ENCODE measurements around the gene ELMO1. TPM values are rescaled to one million over a fixed set of nuclear protein-coding genes. Genes with fewer than 3 reads are reported as not detected.
A peak's percentile ranks its signal among the peaks of the same experiment; 100 is the strongest.

The ELMO1 gene
- total RNA-seq, 1 experiment from 2014 or later, result 137 TPM

DNA sequence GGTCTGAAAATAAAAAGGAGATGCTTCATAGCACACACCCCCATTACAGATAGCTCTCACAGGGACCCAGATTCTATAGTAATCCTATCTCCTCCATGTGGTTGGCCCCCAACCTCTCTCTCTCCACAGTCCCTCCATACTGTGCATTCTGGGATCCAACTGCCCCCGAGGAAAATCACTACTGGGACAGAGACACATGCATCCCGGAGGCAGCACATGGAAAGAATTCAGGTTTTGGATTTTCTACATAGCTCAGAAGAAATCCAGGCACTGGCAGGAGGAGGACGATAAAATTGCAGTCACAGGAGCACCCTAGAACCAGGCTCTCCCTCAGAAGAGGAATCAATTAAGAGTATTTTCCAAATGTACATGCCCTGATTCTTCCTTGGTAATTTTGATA, 239.5 kb downstream of the ELMO1 start:
- Histone ChIP-seq H4K20me1 (ENCODE audit: insufficient read depth, low read depth, low read length) (no peaks in the 10 kb centered on the region), H3K79me2 (ENCODE audit: low read length) (no peaks in the 10 kb centered on the region), H3K36me3 (ENCODE audit: insufficient read depth, low read length) (peaks cover 11% of the 10 kb centered on the region; the same call in 1 of the 2 replicates), H3K4me2 (ENCODE audit: low read depth, low read length, poor library complexity, severe bottlenecking) (no peak overlapping the region), H3K9ac (ENCODE audit: low read length) (peak overlapping the region; percentile 21; the same call in 1 of the 2 replicates), H3K9me3 (ENCODE audit: low read length) (no peaks in the 10 kb centered on the region), H3K27ac (ENCODE audit: low read length) (no peak overlapping the region), H3K4me3 (ENCODE audit: low read length) (no peak overlapping the region), H2AFZ (ENCODE audit: low read length) (no peak overlapping the region), H3K27me3 (ENCODE audit: low read length) (no peaks in the 10 kb centered on the region), H3K4me1 (ENCODE audit: low read length) (peaks cover 17% of the 10 kb centered on the region), H3K9me2 (replicated peaks; ENCODE audit: insufficient read depth, low read length) (no peaks in the 10 kb centered on the region)
- DNase-seq, result no peak

DNA sequence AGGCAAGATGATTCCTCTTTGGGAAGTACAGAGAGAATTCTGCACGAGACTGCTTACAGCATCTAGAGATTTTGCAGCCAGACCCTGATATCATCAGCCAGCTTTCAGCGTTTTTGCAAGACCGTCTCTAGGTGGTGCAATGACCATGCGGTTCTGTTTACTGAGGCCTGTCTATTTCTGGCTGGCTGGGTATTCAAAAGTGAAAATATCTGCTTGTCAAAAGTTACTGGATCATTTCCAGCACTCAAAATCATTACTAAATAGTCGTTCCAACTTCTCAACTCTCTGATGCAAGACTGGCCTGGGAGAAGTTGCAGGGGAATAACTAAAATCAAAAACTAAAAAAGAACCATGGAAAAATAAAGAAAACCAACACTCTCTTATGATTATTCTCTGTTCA, 240.1 kb downstream of the ELMO1 start:
- Histone ChIP-seq H3K36me3 (ENCODE audit: insufficient read depth, low read length) (peaks cover 11% of the 10 kb centered on the region; the same call in 1 of the 2 replicates), H3K9ac (ENCODE audit: low read length) (peak overlapping the region; percentile 21; the same call in 1 of the 2 replicates), H3K4me3 (ENCODE audit: low read length) (no peak overlapping the region), H4K20me1 (ENCODE audit: insufficient read depth, low read depth, low read length) (no peaks in the 10 kb centered on the region), H3K4me1 (ENCODE audit: low read length) (peaks cover 17% of the 10 kb centered on the region), H3K79me2 (ENCODE audit: low read length) (no peaks in the 10 kb centered on the region), H3K4me2 (ENCODE audit: low read depth, low read length, poor library complexity, severe bottlenecking) (no peak overlapping the region), H3K27me3 (ENCODE audit: low read length) (no peaks in the 10 kb centered on the region), H3K9me2 (replicated peaks; ENCODE audit: insufficient read depth, low read length) (no peaks in the 10 kb centered on the region), H3K9me3 (ENCODE audit: low read length) (no peaks in the 10 kb centered on the region), H3K27ac (ENCODE audit: low read length) (no peak overlapping the region), H2AFZ (ENCODE audit: low read length) (no peak overlapping the region)
- peak; percentile 78 for DNase-seq

GRCh38 chr7:37206192-37206591, 242.5 kb downstream of the ELMO1 start:
- DNase-seq, result no peak
- peaks cover 28% of the 10 kb centered on the region for H3K4me1 ChIP-seq (ENCODE audit: low read length)
- no peaks in the 10 kb centered on the region for H3K27me3 ChIP-seq (ENCODE audit: low read length)
- H3K79me2 ChIP-seq (ENCODE audit: low read length), result no peaks in the 10 kb centered on the region
- H2AFZ ChIP-seq (ENCODE audit: low read length), result no peak overlapping the region
- no peak overlapping the region for H3K4me3 ChIP-seq (ENCODE audit: low read length)
- no peaks in the 10 kb centered on the region for H3K9me2 ChIP-seq (replicated peaks; ENCODE audit: insufficient read depth, low read length)
- no peak overlapping the region for H3K9ac ChIP-seq (ENCODE audit: low read length)
- H3K9me3 ChIP-seq (ENCODE audit: low read length), result no peaks in the 10 kb centered on the region
- no peak overlapping the region for H3K4me2 ChIP-seq (ENCODE audit: low read depth, low read length, poor library complexity, severe bottlenecking)
- no peak overlapping the region for H3K27ac ChIP-seq (ENCODE audit: low read length)
- H4K20me1 ChIP-seq (ENCODE audit: insufficient read depth, low read depth, low read length), result no peaks in the 10 kb centered on the region
- H3K36me3 ChIP-seq (ENCODE audit: insufficient read depth, low read length), result peaks cover 11% of the 10 kb centered on the region; the same call in 1 of the 2 replicates

GRCh38 chr7:37205451-37205850, 243.2 kb downstream of the ELMO1 start:
- no peak overlapping the region for H3K4me2 ChIP-seq (ENCODE audit: low read depth, low read length, poor library complexity, severe bottlenecking)
- no peaks in the 10 kb centered on the region for H3K79me2 ChIP-seq (ENCODE audit: low read length)
- no peaks in the 10 kb centered on the region for H3K9me2 ChIP-seq (replicated peaks; ENCODE audit: insufficient read depth, low read length)
- peaks cover 35% of the 10 kb centered on the region for H3K4me1 ChIP-seq (ENCODE audit: low read length)
- H4K20me1 ChIP-seq (ENCODE audit: insufficient read depth, low read depth, low read length), result no peaks in the 10 kb centered on the region
- no peak overlapping the region for H3K27ac ChIP-seq (ENCODE audit: low read length)
- DNase-seq, result no peak
- H3K9ac ChIP-seq (ENCODE audit: low read length), result no peak overlapping the region
- H3K9me3 ChIP-seq (ENCODE audit: low read length), result no peaks in the 10 kb centered on the region
- no peak overlapping the region for H3K4me3 ChIP-seq (ENCODE audit: low read length)
- H3K27me3 ChIP-seq (ENCODE audit: low read length), result no peaks in the 10 kb centered on the region
- H3K36me3 ChIP-seq (ENCODE audit: insufficient read depth, low read length), result peaks cover 11% of the 10 kb centered on the region; the same call in 1 of the 2 replicates
- H2AFZ ChIP-seq (ENCODE audit: low read length), result no peak overlapping the region

GRCh38 chr7:37201876-37202198, 246.8 kb downstream of the ELMO1 start:
- H3K27me3 ChIP-seq (ENCODE audit: low read length), result no peaks in the 10 kb centered on the region
- DNase-seq, result no peak
- no peak overlapping the region for H3K9ac ChIP-seq (ENCODE audit: low read length)
- H3K27ac ChIP-seq (ENCODE audit: low read length), result no peak overlapping the region
- peaks cover 4% of the 10 kb centered on the region; the same call in 1 of the 2 replicates for H3K79me2 ChIP-seq (ENCODE audit: low read length)
- peaks cover 11% of the 10 kb centered on the region; the same call in 1 of the 2 replicates for H3K36me3 ChIP-seq (ENCODE audit: insufficient read depth, low read length)
- no peak overlapping the region for H2AFZ ChIP-seq (ENCODE audit: low read length)
- H4K20me1 ChIP-seq (ENCODE audit: insufficient read depth, low read depth, low read length), result no peaks in the 10 kb centered on the region
- H3K4me1 ChIP-seq (ENCODE audit: low read length), result peaks cover 42% of the 10 kb centered on the region
- no peaks in the 10 kb centered on the region for H3K9me3 ChIP-seq (ENCODE audit: low read length)
- no peak overlapping the region for H3K4me3 ChIP-seq (ENCODE audit: low read length)
- H3K4me2 ChIP-seq (ENCODE audit: low read depth, low read length, poor library complexity, severe bottlenecking), result no peak overlapping the region
- no peaks in the 10 kb centered on the region for H3K9me2 ChIP-seq (replicated peaks; ENCODE audit: insufficient read depth, low read length)

- peak overlapping the region; percentile 55 for H3K4me2 ChIP-seq (ENCODE audit: low read depth, low read length, poor library complexity, severe bottlenecking)
- no peak overlapping the region for H2AFZ ChIP-seq (ENCODE audit: low read length)
- no peaks in the 10 kb centered on the region for H4K20me1 ChIP-seq (ENCODE audit: insufficient read depth, low read depth, low read length)
- no peak overlapping the region for H3K9ac ChIP-seq (ENCODE audit: low read length)
- H3K4me1 ChIP-seq (ENCODE audit: low read length), result peaks cover 47% of the 10 kb centered on the region
- no peaks in the 10 kb centered on the region for H3K9me3 ChIP-seq (ENCODE audit: low read length)
- DNase-seq, result peak; percentile 76
- H3K36me3 ChIP-seq (ENCODE audit: insufficient read depth, low read length), result peaks cover 11% of the 10 kb centered on the region; the same call in 1 of the 2 replicates
- peaks cover 4% of the 10 kb centered on the region; the same call in 1 of the 2 replicates for H3K79me2 ChIP-seq (ENCODE audit: low read length)
- no peak overlapping the region for H3K4me3 ChIP-seq (ENCODE audit: low read length)
- H3K27ac ChIP-seq (ENCODE audit: low read length), result peak overlapping the region; percentile 70
- H3K9me2 ChIP-seq (replicated peaks; ENCODE audit: insufficient read depth, low read length), result no peaks in the 10 kb centered on the region
- no peaks in the 10 kb centered on the region for H3K27me3 ChIP-seq (ENCODE audit: low read length)
Measured at GRCh38 chr7:37201003-37201875, 247.4 kb downstream of the ELMO1 start.

GRCh38 chr7:37198906-37199485, 249.7 kb downstream of the ELMO1 start:
- Histone ChIP-seq H3K27ac (ENCODE audit: low read length) (peak overlapping the region; percentile 70), H3K4me1 (ENCODE audit: low read length) (peaks cover 52% of the 10 kb centered on the region), H3K9me3 (ENCODE audit: low read length) (no peaks in the 10 kb centered on the region), H3K79me2 (ENCODE audit: low read length) (peaks cover 4% of the 10 kb centered on the region; the same call in 1 of the 2 replicates), H3K27me3 (ENCODE audit: low read length) (no peaks in the 10 kb centered on the region), H3K9me2 (replicated peaks; ENCODE audit: insufficient read depth, low read length) (no peaks in the 10 kb centered on the region), H3K4me3 (ENCODE audit: low read length) (0 out of 2 replicates have a peak overlapping the region, but pooled peaks have one; percentile 22), H3K36me3 (ENCODE audit: insufficient read depth, low read length) (no peaks in the 10 kb centered on the region), H2AFZ (ENCODE audit: low read length) (no peak overlapping the region), H3K9ac (ENCODE audit: low read length) (peak overlapping the region; percentile 22; the same call in 1 of the 2 replicates), H4K20me1 (ENCODE audit: insufficient read depth, low read depth, low read length) (no peaks in the 10 kb centered on the region), H3K4me2 (ENCODE audit: low read depth, low read length, poor library complexity, severe bottlenecking) (peak overlapping the region; percentile 55)
- DNase-seq, result peak; percentile 88
